ENCODE measurements around the gene RNF220. TPM values are rescaled to one million over a fixed set of nuclear protein-coding genes. Genes with fewer than 3 reads are reported as not detected.

Gene RNF220
- total RNA-seq, 6 experiments from 2014 or later, result 42.1 to 54.7 (median 51.9) TPM

GRCh38 chr1:44701141-44701573 is 296.1 kb downstream of the RNF220 start:
- no peak overlapping the region for H3K27ac Mint-ChIP-seq
- no peak overlapping the region for H3K4me3 Mint-ChIP-seq
- peaks cover 8% of the 10 kb centered on the region for H3K4me1 Mint-ChIP-seq (ENCODE audit: low read depth)
- no peak for TF ChIP-seq CTCF (IDR thresholded peaks at IDR 0.05)
- peaks cover 7% of the 10 kb centered on the region for H3K27me3 Mint-ChIP-seq (ENCODE audit: insufficient read depth)
- no peak for DNase-seq
- H3K36me3 Mint-ChIP-seq (ENCODE audit: low read depth), result no peaks in the 10 kb centered on the region
- no peaks in the 10 kb centered on the region for H3K9me3 Mint-ChIP-seq

Small RNA genes lying within 50 kb of the gene (microRNA-seq; reads per million reads assigned to microRNA genes)
- not detected for gene MIR5584

Other genes with a start within 250 kb of the RNF220 start
- 10 to 100 TPM; 25.7 to 34.6 (median 30.1) TPM for gene DMAP1, start 191.8 kb upstream of the RNF220 start, total RNA-seq (2021; fragmentation: NEBNext Ultra II Directional; extraction: Animal tissue kit (Norgen Biotek cat#: 25700))
- gene ERI3, start 50.0 kb upstream of the RNF220 start, total RNA-seq (2021; fragmentation: NEBNext Ultra II Directional; extraction: Animal tissue kit (Norgen Biotek cat#: 25700)), result 10 to 100 TPM; 54.7 to 63.5 (median 58.3) TPM